GM21717 (cell line): ENCODE measurements around the gene TIAM2.
"Not testable (repeated sequence)": the region's sequence is repeated elsewhere in the genome, so short reads cannot be mapped to it uniquely, and the experiment has no call there.

Source experiments
- ATAC-seq: cut with Tn5 transposase; IDR thresholded peaks from one replicate; pipeline ENCODE4 v1.9.1; 2021; ENCODE audit warnings: mild to moderate bottlenecking, moderate library complexity; ENCODE audit not compliant: unreplicated experiment

The TIAM2 gene

DNA sequence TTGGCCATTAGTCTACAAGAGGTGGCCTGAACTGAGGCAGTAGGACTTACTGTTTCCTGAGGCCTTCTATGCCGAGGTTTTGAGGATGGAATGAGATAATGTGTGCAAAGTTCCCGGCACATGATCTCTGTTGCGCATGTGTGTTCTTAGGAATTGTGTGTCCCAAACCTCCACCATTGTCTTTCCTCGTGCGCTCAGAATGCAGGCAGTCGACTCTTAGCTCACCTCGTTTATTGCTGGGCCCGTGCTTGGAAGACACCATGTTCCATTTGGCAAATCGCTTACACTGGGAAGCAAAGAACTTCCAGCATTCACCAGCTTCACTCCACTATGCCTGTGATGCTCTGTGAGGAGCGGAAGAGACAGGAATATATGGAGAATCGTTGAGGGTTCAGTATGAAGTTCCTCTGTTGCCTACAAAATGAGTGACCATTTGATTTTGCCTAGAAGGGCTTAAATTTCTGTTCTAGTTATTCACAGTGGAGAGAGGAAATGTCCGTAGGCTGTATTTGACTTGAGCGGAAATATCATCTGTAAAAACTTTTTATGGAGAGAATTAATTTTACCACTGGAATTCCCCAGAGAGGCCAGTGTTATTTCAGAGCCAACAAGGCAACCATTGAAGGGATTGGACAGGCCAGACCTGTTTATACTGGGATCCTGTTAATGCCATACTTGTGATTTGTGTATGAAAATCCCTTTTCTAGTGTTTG lies 193.0 kb downstream of the TIAM2 start:
- ATAC-seq: no peak

GRCh38 chr6:155188707-155189496 lies 193.8 kb downstream of the TIAM2 start:
- no peak for ATAC-seq

DNA sequence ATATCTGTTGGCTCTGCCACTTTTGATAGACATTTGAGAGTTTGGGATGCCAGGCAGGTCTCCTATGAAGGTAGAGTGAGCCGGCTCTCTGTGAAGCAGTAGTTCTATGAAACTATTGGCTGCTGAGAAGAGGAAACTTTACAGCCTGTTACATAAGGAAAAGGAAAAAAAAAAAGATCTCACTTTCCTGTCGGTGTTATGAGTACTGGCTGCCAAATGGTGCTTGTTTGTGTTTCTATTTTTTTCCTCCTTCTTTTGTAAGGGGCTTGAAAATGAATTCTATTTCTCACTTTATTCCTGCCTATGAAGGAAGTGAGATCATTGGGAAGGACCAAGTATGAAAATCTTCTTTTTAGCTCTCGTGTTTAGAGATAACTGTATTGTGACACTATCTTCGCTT lies 195.6 kb downstream of the TIAM2 start:
- ATAC-seq: no peak

GRCh38 chr6:155193526-155193925 lies 198.4 kb downstream of the TIAM2 start:
- ATAC-seq: no peak

DNA sequence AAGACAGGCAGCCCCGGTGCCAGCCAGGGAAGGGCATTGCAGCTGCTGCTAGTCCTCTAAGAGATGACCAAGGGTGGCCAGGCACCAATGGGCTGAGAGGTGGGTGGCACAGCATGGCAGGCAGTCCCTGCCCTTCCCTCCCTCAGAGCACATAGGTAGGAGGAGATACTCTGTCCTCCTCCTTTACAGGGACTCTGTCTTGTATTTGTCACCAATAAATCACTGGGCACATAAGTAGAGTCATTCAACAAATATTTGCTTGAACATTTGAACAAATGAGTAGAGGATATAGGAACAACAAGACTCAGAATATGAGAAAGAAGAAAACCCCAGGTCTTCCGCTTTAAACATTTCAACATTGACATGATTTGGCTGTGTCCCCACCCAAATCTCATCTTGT lies 199.3 kb downstream of the TIAM2 start:
- no peak for ATAC-seq

DNA sequence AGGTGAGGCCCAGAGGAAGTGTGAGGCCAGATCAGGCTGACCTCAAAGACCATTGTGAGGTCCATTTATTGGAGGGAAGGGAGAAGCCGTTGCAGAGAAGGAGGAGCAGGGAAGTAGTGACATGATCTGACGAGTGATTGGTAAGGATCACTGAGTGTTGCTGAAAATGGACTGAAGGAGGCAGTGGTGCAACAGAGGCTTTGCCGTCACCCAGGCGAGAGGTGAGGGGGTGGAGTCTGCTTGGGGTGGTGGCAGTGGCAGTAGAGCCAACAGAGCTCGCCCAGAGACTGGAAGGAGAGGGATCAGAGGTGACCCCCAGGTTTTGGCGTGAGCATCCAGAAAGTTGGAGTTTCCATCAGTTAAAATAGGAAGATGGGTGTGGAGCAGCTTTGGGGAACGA lies 200.8 kb downstream of the TIAM2 start:
- no peak for ATAC-seq

- no peak for ATAC-seq
Observed at GRCh38 chr6:155196911-155197310, 201.8 kb downstream of the TIAM2 start.

GRCh38 chr6:155197932-155198331 lies 202.8 kb downstream of the TIAM2 start:
- no peak for ATAC-seq

GRCh38 chr6:155200012-155200411 lies 204.9 kb downstream of the TIAM2 start:
- peak; percentile 51 for ATAC-seq

DNA sequence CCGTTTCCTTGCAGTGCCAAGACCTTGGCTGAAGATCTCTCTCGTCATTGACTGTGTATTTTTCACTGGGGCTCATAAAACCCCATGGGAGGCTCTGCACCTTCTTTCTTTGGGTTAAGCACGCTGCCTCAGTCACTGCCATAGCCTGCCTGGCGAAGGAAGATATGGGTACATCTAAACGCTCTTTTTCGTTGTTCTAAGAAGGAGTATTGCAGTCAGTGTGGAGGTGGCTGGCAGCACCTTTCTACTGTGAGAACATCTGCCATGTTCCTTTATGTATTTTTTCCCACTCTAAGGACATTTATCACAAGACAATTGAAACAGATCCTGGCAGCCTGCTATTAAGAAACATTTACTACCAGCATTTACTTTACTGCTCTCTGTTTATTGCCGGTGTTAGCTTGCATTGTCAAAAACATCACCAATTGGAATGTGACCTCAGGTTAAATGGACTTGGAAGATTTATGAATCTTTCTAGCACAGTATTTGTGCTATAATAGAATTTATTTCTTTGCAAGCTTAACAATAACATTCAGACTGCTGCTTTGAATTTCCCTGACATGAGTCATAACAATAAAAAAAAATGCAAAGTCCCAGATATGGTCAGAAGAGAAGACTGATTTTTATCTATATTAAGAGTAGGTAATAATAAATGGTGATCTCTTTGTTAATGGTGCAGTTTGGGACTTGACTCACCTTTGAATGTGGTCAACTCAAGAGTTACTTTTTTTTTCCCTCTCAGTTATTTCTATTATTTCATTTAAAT lies 206.5 kb downstream of the TIAM2 start:
- no peak for ATAC-seq

GRCh38 chr6:155207223-155207622 lies 212.1 kb downstream of the TIAM2 start:
- ATAC-seq: no peak

GRCh38 chr6:155212106-155212505 lies 217.0 kb downstream of the TIAM2 start:
- no peak for ATAC-seq

DNA sequence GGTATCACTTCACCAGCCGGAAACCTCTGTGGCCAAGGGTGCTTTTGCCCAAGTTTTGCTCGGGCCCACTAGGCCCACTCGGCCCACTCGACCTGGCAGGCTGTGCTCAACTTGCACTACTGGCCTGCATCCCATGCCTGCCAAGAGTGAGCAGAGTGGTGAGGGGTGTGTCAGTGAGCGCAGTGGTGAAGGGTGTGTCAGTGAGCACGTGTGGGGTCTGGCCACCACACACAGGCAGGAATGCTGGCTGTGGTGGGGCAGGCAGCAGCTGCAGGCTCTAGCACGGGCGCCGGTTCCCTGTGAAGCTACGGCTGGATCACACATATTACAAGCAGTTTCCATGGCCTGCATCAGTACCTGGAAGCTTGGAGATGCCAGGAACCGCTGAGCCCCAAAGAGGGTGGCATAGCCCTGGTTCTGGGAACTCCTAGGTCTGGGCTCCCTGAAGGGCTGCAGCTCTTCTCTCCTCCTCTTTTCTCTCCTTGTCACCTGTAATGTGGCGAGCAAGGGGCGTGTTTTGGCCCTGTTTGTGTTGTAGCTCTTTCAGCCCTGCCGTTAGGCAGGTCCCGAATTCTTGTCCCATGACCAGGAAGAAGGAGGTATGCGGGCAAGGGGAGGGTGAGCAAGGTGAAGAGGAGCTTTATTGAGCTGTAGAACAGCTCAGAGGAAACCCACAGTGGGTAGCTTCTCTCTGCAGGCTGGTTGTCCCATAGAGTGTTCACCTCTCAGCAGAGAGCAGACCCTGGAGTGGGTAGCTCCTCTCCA lies 217.7 kb downstream of the TIAM2 start:
- no peak for ATAC-seq

DNA sequence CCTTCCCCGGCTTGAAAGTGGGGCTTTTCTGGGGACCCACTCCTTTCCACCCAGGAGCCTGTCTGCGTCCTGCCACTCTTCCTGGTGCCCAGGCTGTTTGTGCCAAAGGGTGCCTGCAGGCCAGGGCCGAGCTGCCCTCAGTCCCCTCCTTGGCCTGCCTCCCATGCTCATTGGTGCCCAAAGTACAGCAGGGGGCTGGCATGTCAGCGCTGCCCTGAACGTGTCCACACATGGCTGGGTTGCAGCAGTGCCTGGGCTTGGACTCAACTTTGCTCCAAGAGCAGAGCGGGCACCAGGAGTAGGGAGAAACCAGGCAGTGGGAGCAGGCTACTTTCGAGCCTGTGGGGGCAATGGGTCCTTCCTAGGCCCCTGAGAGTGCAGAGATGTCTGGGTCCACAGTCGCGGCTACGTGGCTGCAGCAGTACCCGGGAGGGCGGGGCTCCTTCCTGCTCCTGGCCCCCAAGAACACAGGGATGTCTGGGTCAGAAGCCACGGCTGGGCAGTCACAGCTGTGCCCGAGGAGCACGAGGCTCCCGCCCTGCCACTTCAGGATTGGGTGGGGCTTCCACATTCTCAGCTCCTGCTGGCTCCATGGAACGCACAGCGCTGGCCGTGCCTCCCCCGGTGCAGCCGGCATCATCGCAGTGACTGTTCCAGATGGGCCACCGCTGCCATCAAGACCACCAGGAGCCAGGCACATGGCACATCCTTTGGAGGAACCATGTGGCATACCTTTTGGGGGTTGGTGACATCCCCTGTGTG lies 218.7 kb downstream of the TIAM2 start:
- no peak for ATAC-seq

DNA sequence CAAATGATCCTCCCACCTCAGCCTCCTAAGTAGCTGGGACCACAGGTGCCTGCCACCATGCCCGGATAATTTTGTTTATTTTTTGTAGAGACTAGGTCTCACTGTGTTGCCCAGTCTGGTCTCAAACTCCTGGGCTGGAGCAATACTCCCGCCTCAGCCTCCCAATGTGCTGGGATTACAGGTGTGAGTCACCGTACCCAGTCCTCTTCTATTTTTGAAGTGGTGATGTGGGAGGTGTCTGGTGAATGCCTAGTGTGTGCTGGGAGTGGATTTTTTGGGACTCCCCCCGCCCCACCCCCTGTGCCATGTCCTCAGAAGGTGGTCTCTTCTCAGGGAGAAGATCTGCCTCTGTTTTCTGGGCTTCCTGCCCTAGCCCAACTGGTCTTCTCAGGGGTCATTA lies 220.8 kb downstream of the TIAM2 start:
- ATAC-seq: no peak

GRCh38 chr6:155216312-155217046 lies 221.4 kb downstream of the TIAM2 start:
- ATAC-seq: no peak

- not testable (repeated sequence) for ATAC-seq
Observed at GRCh38 chr6:155218711-155219110, 223.6 kb downstream of the TIAM2 start.

GRCh38 chr6:155219299-155219698 lies 224.2 kb downstream of the TIAM2 start:
- ATAC-seq: no peak

GRCh38 chr6:155219858-155220301 lies 224.8 kb downstream of the TIAM2 start:
- ATAC-seq: no peak
